ENCODE results near the gene TAS1R2.
A peak's percentile ranks its signal among the peaks of the same experiment; 100 is the strongest.
"Not testable (repeated sequence)": the region's sequence is repeated elsewhere in the genome, so short reads cannot be mapped to it uniquely, and the experiment has no call there.

TAS1R2 gene

GRCh38 chr1:18884419-18884717, 24.9 kb upstream of the TAS1R2 start:
- no peak for FAIRE-seq

GRCh38 chr1:18883636-18884418, 24.4 kb upstream of the TAS1R2 start:
- peak; percentile 73 for DNase-seq (ENCODE audit: low spot score)
- no peak for FAIRE-seq

More at GRCh38 chr1:18884419-18884717, 24.9 kb upstream of the TAS1R2 start:
- no peak for DNase-seq (ENCODE audit: low spot score)

GRCh38 chr1:18883079-18883478, 23.6 kb upstream of the TAS1R2 start:
- DNase-seq (ENCODE audit: low spot score) (no peak), FAIRE-seq (no peak)

DNA sequence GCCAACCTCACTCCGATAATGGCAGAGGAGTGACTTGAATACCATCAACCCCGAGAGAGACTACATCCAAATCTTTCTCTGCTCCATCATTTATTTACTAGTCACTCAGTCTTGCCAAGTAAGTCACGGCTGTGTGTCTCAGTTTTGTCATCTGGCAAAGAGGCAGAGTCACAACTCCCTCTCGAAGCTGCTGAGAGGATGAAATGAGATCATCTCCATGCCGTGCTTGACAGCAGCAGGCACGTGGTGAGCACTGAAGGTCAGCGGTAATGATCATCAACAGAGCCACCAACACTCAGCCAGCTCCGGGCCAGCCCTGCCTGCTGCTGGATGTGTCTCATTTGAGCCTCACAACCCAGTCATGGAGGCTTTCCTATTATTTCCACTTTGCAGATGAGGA, 23.0 kb upstream of the TAS1R2 start:
- FAIRE-seq, result no peak

GRCh38 chr1:18881642-18882431, 22.4 kb upstream of the TAS1R2 start:
- FAIRE-seq (no peak), DNase-seq (ENCODE audit: low spot score) (no peak)

More for the DNA sequence above, 23.0 kb upstream of the TAS1R2 start:
- no peak for DNase-seq (ENCODE audit: low spot score)

GRCh38 chr1:18881164-18881563, 21.7 kb upstream of the TAS1R2 start:
- DNase-seq (ENCODE audit: low spot score) (no peak), FAIRE-seq (no peak)

DNA sequence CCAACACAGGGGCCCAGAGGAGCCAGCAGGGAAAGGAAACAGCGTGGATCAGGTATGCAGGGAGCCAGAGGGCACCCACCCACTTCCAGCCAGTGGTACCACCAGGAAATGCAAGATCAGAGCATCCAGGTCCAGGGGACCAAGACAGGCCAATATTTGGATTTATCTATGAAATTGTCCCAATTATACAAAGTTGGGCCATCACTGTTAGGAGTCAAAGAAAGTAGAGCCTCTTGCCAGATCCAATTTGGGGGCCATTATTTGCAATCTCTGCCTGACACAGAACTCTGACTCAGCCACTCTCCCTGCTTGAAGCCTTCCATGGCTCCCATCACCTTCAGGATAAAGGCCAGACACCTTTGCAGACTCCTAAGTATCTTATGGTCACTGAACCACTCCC, 21.1 kb upstream of the TAS1R2 start:
- FAIRE-seq (no peak), DNase-seq (ENCODE audit: low spot score) (no peak)

GRCh38 chr1:18879791-18880309, 20.4 kb upstream of the TAS1R2 start:
- FAIRE-seq (no peak), DNase-seq (ENCODE audit: low spot score) (no peak)

DNA sequence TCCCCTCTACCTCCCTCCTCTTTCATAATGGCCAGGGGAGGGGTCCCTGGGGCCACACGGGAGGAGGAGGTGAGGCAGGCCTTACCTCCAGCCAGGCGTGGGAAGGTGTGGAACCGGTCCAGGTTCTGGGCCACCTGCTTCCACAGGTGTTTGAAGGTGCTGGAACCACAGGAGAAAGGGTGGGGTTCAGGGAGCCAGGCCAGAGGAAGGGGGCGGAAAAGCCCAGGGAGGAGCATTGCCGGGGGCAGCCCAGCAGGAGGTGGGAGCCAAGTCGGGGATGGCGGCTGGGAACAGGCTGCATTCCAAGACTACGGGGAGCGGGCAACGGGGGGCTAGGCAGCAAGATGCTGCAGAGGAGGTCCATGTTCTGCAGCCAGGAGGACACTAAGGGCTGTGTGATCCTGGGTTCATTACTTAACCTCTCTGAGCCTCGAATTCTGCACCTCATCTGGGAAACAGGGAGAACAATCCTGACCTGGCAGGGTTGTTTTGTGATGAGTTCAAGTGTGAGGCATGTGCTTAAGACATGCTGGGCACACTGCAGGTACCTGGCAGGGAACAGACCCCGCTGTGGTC, 19.8 kb upstream of the TAS1R2 start:
- FAIRE-seq (no peak), DNase-seq (ENCODE audit: low spot score) (no peak)

DNA sequence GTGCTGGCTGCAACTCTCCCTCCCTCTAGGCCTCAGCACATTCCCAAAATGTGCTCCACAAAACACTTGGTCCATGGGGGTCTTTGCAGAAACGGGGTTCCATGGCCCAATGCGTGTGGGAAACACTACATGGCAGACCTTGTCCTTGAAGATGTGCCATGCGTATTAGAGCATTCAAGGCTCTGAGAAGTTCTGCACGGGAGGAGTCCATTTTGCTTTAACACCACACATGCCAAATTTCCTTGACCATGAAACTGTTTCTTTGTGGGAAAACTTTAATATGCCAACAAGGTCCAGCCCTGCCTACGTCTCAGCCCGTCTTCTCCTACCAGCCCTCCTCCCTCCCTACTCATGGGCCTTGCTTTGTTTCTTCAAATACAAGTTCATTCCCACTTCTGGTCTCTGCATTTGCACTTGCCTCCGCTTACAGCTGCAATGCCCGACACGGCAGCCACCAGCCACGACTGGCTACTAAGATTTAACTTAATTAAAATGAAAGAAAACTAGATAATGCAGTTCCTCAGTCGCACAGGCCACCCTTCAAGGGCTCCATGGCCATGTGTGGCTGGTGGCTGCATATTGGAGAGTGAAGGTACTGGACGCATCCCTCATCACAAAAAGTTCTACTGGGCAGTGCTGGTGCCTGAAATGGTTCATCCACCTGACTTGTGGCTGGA, 19.2 kb upstream of the TAS1R2 start:
- DNase-seq (ENCODE audit: low spot score) (no peak), FAIRE-seq (no peak)

- DNase-seq (ENCODE audit: low spot score), result no peak
- FAIRE-seq, result no peak
Measured at GRCh38 chr1:18877282-18877681, 17.8 kb upstream of the TAS1R2 start.

GRCh38 chr1:18876210-18876609, 16.8 kb upstream of the TAS1R2 start:
- no peak for FAIRE-seq

GRCh38 chr1:18875796-18876128, 16.3 kb upstream of the TAS1R2 start:
- DNase-seq (ENCODE audit: low spot score), result no peak
- no peak for FAIRE-seq

More at GRCh38 chr1:18876210-18876609, 16.8 kb upstream of the TAS1R2 start:
- DNase-seq (ENCODE audit: low spot score), result no peak

- DNase-seq (ENCODE audit: low spot score) (peak; percentile 80), FAIRE-seq (peak; percentile 72)
Measured at GRCh38 chr1:18875107-18875795, 15.8 kb upstream of the TAS1R2 start.

- no peak for FAIRE-seq
- no peak for DNase-seq (ENCODE audit: low spot score)
Measured at GRCh38 chr1:18874600-18874999, 15.1 kb upstream of the TAS1R2 start.

DNA sequence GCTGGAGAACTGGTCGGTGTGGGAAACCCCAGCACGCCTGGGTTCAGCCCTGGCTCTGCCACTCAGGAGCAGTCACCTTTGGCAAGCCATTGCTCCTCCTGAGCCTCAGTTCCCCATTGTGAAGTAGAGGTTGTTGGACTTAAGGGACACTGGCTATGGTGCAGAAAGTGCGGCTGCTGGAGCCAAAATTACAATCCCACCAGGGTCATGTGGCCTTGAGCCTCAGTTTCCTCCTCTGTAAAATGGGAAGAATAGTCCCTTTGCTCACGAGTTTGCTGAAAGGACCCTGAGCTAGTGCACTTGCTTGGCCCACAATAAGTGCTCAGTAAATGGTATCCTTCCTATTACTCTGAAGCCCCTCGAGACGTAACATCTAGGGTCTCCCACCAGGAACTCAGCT, 14.6 kb upstream of the TAS1R2 start:
- FAIRE-seq, result no peak

DNA sequence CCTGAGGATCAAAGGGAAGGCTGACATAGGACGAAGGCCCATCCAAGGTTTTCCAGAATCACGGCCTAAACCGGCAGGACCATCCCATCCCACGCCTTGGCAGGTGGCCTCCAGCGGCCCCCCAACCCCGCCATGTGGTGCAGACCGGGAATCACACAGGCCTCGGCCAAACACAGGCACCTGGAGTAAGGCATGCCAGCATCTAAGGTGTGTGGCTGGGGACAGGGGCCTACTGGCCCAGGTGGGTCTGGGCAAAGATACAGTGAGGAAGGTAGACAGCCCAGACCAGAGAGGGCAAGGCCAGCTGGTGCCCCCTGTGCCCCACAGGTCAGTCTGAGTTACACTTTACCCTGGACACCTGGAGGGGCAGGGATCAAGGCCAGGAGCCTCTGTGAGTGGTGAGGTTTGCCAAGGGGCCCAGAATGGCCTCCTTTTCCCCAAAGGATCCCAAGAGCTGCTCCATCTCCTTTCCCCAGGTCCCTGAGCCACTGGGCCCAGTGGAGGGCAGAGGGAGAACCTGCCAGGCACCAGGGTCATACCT, 12.7 kb upstream of the TAS1R2 start:
- FAIRE-seq (no peak), DNase-seq (ENCODE audit: low spot score) (no peak)

More for the DNA sequence above, 14.6 kb upstream of the TAS1R2 start:
- DNase-seq (ENCODE audit: low spot score), result no peak

DNA sequence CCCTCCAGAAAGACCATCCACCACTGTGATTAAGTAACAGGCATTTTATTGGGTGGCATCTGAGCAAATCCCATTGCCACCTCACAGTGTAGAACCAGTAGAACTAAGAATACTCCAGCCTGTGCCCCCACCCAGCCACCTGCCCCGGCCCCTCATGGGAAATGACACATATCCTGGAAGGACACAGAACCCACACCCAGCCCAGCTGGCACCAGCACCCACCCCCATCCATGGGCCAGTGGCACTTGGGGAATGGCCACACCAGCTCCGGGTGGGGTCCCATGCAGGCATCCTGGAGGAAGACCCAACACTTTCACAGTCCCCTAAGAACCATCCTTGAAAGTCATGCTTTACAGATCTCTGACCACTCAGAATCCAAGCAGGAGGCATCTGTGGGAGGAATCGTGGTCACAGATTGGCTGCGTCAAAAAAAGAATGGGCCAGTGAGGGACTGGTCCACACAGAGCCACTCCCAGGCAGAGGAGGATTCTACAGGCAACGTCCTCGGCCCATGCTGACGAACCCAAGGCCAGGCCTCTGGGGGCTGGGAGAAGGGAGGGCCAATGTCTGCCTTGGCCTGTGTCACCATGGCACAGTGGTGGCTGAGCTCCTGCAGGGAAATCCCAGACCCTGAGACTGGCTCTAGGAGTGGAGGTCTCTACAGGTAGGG, 12.1 kb upstream of the TAS1R2 start:
- DNase-seq (ENCODE audit: low spot score) (no peak), FAIRE-seq (no peak)

GRCh38 chr1:18870957-18871356, 11.5 kb upstream of the TAS1R2 start:
- no peak for FAIRE-seq
- no peak for DNase-seq (ENCODE audit: low spot score)

DNA sequence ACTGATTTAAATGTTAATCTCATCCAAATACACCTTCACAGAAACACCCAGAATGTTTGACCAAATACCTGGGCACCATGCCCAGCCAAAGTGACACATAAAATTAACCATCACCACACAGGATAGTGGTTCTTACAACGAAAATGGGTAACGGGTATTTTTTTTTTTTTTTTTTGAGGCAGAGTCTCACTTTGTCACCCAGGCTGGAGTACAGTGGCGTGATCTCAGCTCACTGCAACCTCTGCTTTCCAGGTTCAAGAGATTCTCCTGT, 11.1 kb upstream of the TAS1R2 start:
- not testable (repeated sequence) for DNase-seq (ENCODE audit: low spot score); FAIRE-seq
